ENCODE data around the gene TDRD3. TPM values are rescaled to one million over a fixed set of nuclear protein-coding genes. Genes with fewer than 3 reads are reported as not detected.

Gene TDRD3
- total and polyA plus RNA-seq, 2 experiments from 2014 or later, result 13.1 to 13.3 TPM

- Histone ChIP-seq H3K36me3 (ENCODE audit: insufficient read depth) (0 out of 2 replicates have a peak, but pooled peaks cover 1% of the 10 kb centered on the region), H3K9me2 (ENCODE audit: insufficient read depth) (peaks cover 6% of the 10 kb centered on the region; the same call in 1 of the 2 replicates), H3K27ac (ENCODE audit: low read depth) (no peak overlapping the region), H2AFZ (no peak overlapping the region), H3K4me3 (no peak overlapping the region), H4K20me1 (replicated peaks; ENCODE audit: insufficient read depth) (no peaks in the 10 kb centered on the region), H3F3A (replicated peaks; ENCODE audit: low read depth) (no peaks in the 10 kb centered on the region), H3K4me2 (peak overlapping the region; percentile 13; the same call in 1 of the 2 replicates), H3K4me1 (ENCODE audit: insufficient read depth) (peaks cover 18% of the 10 kb centered on the region), H3K79me2 (replicated peaks; ENCODE audit: insufficient read depth) (no peaks in the 10 kb centered on the region), H3K27me3 (ENCODE audit: insufficient read depth) (no peaks in the 10 kb centered on the region)
- Mint-ChIP-seq H3K27ac (peak overlapping the region; percentile 9; the same call in 1 of the 2 replicates), H3K27me3 (ENCODE audit: insufficient read depth, low read depth, poor library complexity) (no peaks in the 10 kb centered on the region), H3K4me3 (peak overlapping the region; percentile 10; the same call in 1 of the 3 replicates), H3K36me3 (ENCODE audit: low read depth) (peaks cover 57% of the 10 kb centered on the region), H3K4me1 (peaks cover 11% of the 10 kb centered on the region; the same call in 2 of the 3 replicates), H3K9me3 (peaks cover 41% of the 10 kb centered on the region)
- ATAC-seq (no peak), DNase-seq (ENCODE audit: low spot score) (peak; percentile 29)
- TF ChIP-seq NANOG (IDR thresholded peaks at IDR 0.05; ENCODE audit: borderline replicate concordance), result peak; percentile 82; the same call in 1 of the 2 replicates
- no peak for TF ChIP-seq ZNF462 (CRISPR knock-in tag; IDR thresholded peaks at IDR 0.05)
Observed at GRCh38 chr13:60494296-60494695, 97.3 kb downstream of the TDRD3 start.

- H3K27ac ChIP-seq (ENCODE audit: low read depth), result no peak overlapping the region
- no peaks in the 10 kb centered on the region for H3K27me3 Mint-ChIP-seq (ENCODE audit: insufficient read depth, low read depth, poor library complexity)
- H3K36me3 ChIP-seq (ENCODE audit: insufficient read depth), result peaks cover 45% of the 10 kb centered on the region
- no peak overlapping the region for H3K27ac Mint-ChIP-seq
- no peak overlapping the region for H2AFZ ChIP-seq
- H3K4me1 ChIP-seq (ENCODE audit: insufficient read depth), result no peaks in the 10 kb centered on the region
- DNase-seq (ENCODE audit: low spot score), result peak; percentile 33
- no peaks in the 10 kb centered on the region for H3K79me2 ChIP-seq (replicated peaks; ENCODE audit: insufficient read depth)
- TF ChIP-seq, protein P1, sequence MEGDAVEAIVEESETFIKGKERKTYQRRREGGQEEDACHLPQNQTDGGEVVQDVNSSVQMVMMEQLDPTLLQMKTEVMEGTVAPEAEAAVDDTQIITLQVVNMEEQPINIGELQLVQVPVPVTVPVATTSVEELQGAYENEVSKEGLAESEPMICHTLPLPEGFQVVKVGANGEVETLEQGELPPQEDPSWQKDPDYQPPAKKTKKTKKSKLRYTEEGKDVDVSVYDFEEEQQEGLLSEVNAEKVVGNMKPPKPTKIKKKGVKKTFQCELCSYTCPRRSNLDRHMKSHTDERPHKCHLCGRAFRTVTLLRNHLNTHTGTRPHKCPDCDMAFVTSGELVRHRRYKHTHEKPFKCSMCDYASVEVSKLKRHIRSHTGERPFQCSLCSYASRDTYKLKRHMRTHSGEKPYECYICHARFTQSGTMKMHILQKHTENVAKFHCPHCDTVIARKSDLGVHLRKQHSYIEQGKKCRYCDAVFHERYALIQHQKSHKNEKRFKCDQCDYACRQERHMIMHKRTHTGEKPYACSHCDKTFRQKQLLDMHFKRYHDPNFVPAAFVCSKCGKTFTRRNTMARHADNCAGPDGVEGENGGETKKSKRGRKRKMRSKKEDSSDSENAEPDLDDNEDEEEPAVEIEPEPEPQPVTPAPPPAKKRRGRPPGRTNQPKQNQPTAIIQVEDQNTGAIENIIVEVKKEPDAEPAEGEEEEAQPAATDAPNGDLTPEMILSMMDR (conservative IDR thresholded peaks at IDR 0.05; ENCODE audit: low read depth in 2 of 2), result peak in 1 of 2 experiments; percentile 40; a peak in 2 of 4 replicates
- TF ChIP-seq REST (IDR thresholded peaks at IDR 0.05; ENCODE audit: unreplicated experiment), result no peak
- H3K9me2 ChIP-seq (ENCODE audit: insufficient read depth), result peaks cover 6% of the 10 kb centered on the region; the same call in 1 of the 2 replicates
- H3K4me2 ChIP-seq, result no peak overlapping the region
- no peak overlapping the region for H3K4me3 Mint-ChIP-seq
- H3K4me1 Mint-ChIP-seq, result no peaks in the 10 kb centered on the region
- no peaks in the 10 kb centered on the region for H3K27me3 ChIP-seq (ENCODE audit: insufficient read depth)
- H4K20me1 ChIP-seq (replicated peaks; ENCODE audit: insufficient read depth), result no peaks in the 10 kb centered on the region
- H3K4me3 ChIP-seq, result no peak overlapping the region
- no peak for ATAC-seq
- peaks cover 97% of the 10 kb centered on the region for H3K9me3 Mint-ChIP-seq
- peaks cover 100% of the 10 kb centered on the region for H3K36me3 Mint-ChIP-seq (ENCODE audit: low read depth)
- no peaks in the 10 kb centered on the region for H3F3A ChIP-seq (replicated peaks; ENCODE audit: low read depth)
Observed at GRCh38 chr13:60501236-60501635, 104.2 kb downstream of the TDRD3 start.

All from GM23338 (cell line).